HepG2 (cell line): ENCODE data around the gene KCNK15. TPM values are rescaled to one million over a fixed set of nuclear protein-coding genes. Genes with fewer than 3 reads are reported as not detected.
A peak's percentile ranks its signal among the peaks of the same experiment; 100 is the strongest.

Experiments
- EHMT2 ChIP-seq: fragments of 200-600 bp; sonication (generic); IDR thresholded peaks from 2 replicates; pipeline ENCODE4 v1.7.0; 2017; ENCODE audit warnings: antibody characterized with exemption, low read depth, low read length, borderline replicate concordance
- ELF1 ChIP-seq: sonication (generic); formaldehyde crosslinking; IDR thresholded peaks from 2 replicates; pipeline ENCODE4 v1.4.0; 2020; ENCODE audit warnings: missing genetic modification reagents
- HMG20B ChIP-seq: conservative IDR thresholded peaks from 2 replicates; pipeline ENCODE4 v1.6.1; 2016; ENCODE audit warnings: missing genetic modification reagents, missing compliant biosample characterization
- JDP2 ChIP-seq: sonication (generic); formaldehyde crosslinking; IDR thresholded peaks from 2 replicates; pipeline ENCODE4 v1.8.1; 2022; ENCODE audit warnings: missing genetic modification reagents, borderline replicate concordance
- KLF16 ChIP-seq, 2 experiments: sonication (generic) in 1 of 2; formaldehyde crosslinking in 1 of 2; IDR thresholded peaks; 2 replicates each; pipeline versions ENCODE4 v1.6.1 to v1.8.0; 2016 to 2023; ENCODE audit warnings: missing genetic modification reagents in 2 of 2, missing compliant biosample characterization in 1 of 2
- KLF9 ChIP-seq: IDR thresholded peaks from 2 replicates; pipeline ENCODE4 v1.6.1; 2016; ENCODE audit warnings: low read depth
- MXD3 ChIP-seq: IDR thresholded peaks from 2 replicates; pipeline ENCODE4 v1.6.1; 2016; ENCODE audit warnings: mild to moderate bottlenecking, missing biosample characterization, missing genetic modification reagents
- NCOA2 ChIP-seq: sonication (generic); formaldehyde crosslinking; IDR thresholded peaks from 2 replicates; pipeline ENCODE4 v1.8.0; 2022; ENCODE audit warnings: inconsistent platforms
- REXO4 ChIP-seq: sonication (generic); formaldehyde crosslinking; IDR thresholded peaks from 2 replicates; pipeline ENCODE4 v1.8.0; 2022; ENCODE audit warnings: missing genetic modification reagents, mild to moderate bottlenecking, borderline replicate concordance
- RFXANK ChIP-seq: IDR thresholded peaks from 2 replicates; pipeline ENCODE4 v1.6.1; 2016
- RFXAP ChIP-seq: sonication (generic); formaldehyde crosslinking; IDR thresholded peaks from 2 replicates; pipeline ENCODE4 v1.4.0; 2020; ENCODE audit warnings: missing genetic modification reagents, borderline replicate concordance
- SKI ChIP-seq: fragments of 450-650 bp; IDR thresholded peaks from one replicate; pipeline ENCODE4 v1.6.1; 2018; ENCODE audit warnings: mild to moderate bottlenecking; ENCODE audit not compliant: partially characterized antibody
- SMARCC2 ChIP-seq: fragments of 450-650 bp; IDR thresholded peaks from 2 replicates; pipeline ENCODE4 v1.6.1; 2017; ENCODE audit warnings: antibody characterized with exemption, mild to moderate bottlenecking
- ZBTB26 ChIP-seq: IDR thresholded peaks from 2 replicates; pipeline ENCODE4 v1.6.1; 2016; ENCODE audit warnings: missing compliant biosample characterization, missing genetic modification reagents, borderline replicate concordance
- ZFP37 ChIP-seq: sonication (generic); formaldehyde crosslinking; IDR thresholded peaks from 2 replicates; pipeline ENCODE4 v1.4.0; 2020; ENCODE audit warnings: missing genetic modification reagents, borderline replicate concordance
- ZFP62 ChIP-seq: sonication (generic); formaldehyde crosslinking; IDR thresholded peaks from 2 replicates; pipeline ENCODE4 v1.4.0; 2020; ENCODE audit warnings: missing genetic modification reagents
- ZNF10 ChIP-seq: sonication (generic); formaldehyde crosslinking; IDR thresholded peaks from 2 replicates; pipeline ENCODE4 v1.4.0; 2020; ENCODE audit warnings: mild to moderate bottlenecking, low read depth, missing genetic modification reagents, borderline replicate concordance
- ZNF230 ChIP-seq: sonication (generic); formaldehyde crosslinking; IDR thresholded peaks from 2 replicates; pipeline ENCODE4 v1.4.0; 2020; ENCODE audit warnings: mild to moderate bottlenecking, missing genetic modification reagents
- ZNF30 ChIP-seq: sonication (generic); formaldehyde crosslinking; IDR thresholded peaks from 2 replicates; pipeline ENCODE4 v1.5.0; 2020; ENCODE audit warnings: mild to moderate bottlenecking, missing genetic modification reagents
- ZNF335 ChIP-seq: sonication (generic); formaldehyde crosslinking; IDR thresholded peaks from 2 replicates; pipeline ENCODE4 v1.4.0; 2020; ENCODE audit warnings: missing genetic modification reagents
- ZNF496 ChIP-seq: sonication (generic); formaldehyde crosslinking; IDR thresholded peaks from 2 replicates; pipeline ENCODE4 v1.8.1; 2023; ENCODE audit warnings: mild to moderate bottlenecking, moderate library complexity, missing genetic modification reagents; ENCODE audit not compliant: insufficient replicate concordance
- ZNF562 ChIP-seq: sonication (generic); formaldehyde crosslinking; IDR thresholded peaks from 2 replicates; pipeline ENCODE4 v1.8.0; 2022; ENCODE audit warnings: missing genetic modification reagents, borderline replicate concordance
- ZNF605 ChIP-seq: sonication (generic); formaldehyde crosslinking; IDR thresholded peaks from 2 replicates; pipeline ENCODE4 v1.8.0; 2022; ENCODE audit warnings: mild to moderate bottlenecking, missing genetic modification reagents
- ZNF607 ChIP-seq: sonication (generic); formaldehyde crosslinking; IDR thresholded peaks from 2 replicates; pipeline ENCODE4 v1.5.1; 2020; ENCODE audit warnings: missing genetic modification reagents, mild to moderate bottlenecking, borderline replicate concordance
- ZNF773 ChIP-seq: sonication (generic); formaldehyde crosslinking; IDR thresholded peaks from 2 replicates; pipeline ENCODE4 v1.4.0; 2020; ENCODE audit warnings: missing genetic modification reagents, borderline replicate concordance
- ZNF777 ChIP-seq: sonication (generic); formaldehyde crosslinking; IDR thresholded peaks from 2 replicates; pipeline ENCODE4 v1.4.0; 2020; ENCODE audit warnings: missing genetic modification reagents
- polyA plus RNA-seq, 8 experiments: library from polyadenylated mRNA; depleted of rRNA in 3 of 8; stranded (reverse) in 7 of 8; unstranded in 1 of 8; fragments of >200 nt; fragmentation: Illumina TruSeq in 4 of 8; extraction: Trizol in 4 of 8; gene quantifications; 2 replicates each; pipeline versions ENCODE4 v1.2.1 to v1.2.3, GENCODE V29; 2011 to 2016; ENCODE audit warnings: low read depth in 4 of 8, missing spikeins in 1 of 8, mixed read lengths in 1 of 8; ENCODE audit not compliant: insufficient read depth in 1 of 8
- total RNA-seq, 5 experiments: library from RNA; depleted of rRNA; stranded (reverse); fragments of >200 nt; fragmentation: Illumina TruSeq; extraction: Trizol; gene quantifications; 2 replicates each; pipeline ENCODE4 v1.2.3, GENCODE V29; 2016; ENCODE audit warnings: low read depth in 1 of 5
- TF ChIP-seq, protein P1 (sequence below): sonication (generic); formaldehyde crosslinking; IDR thresholded peaks from 2 replicates; pipeline ENCODE4 v1.4.0; 2020; ENCODE audit warnings: missing genetic modification reagents, mild to moderate bottlenecking, borderline replicate concordance
- TF ChIP-seq, protein P2 (sequence below): sonication (generic); formaldehyde crosslinking; IDR thresholded peaks from 2 replicates; pipeline ENCODE4 v1.4.0; 2020; ENCODE audit warnings: missing genetic modification reagents

The KCNK15 gene
- total and polyA plus RNA-seq, 2 of the 13 experiments (the other 11 are each of a cell fraction or from before 2014, with no cell fraction given): 0.03 TPM; not detected in 1

DNA sequence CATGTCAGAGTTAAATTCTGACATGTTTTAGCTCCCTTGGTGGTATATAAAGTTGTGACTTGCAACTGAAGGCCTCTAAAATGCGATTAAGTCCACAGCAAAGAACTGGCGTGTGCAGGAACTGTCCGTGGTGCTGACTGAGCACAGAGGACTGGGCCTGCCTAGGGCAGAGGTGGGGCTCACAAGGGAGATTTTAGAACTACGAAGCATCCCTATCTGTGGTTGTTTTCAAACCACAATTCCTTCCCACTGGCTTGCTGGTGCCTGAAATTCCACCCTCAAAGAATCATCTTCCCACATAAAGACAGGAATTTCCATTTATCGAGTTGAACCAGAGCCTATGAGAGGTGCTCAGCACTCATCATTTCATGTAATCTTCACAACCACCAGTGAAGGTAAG is 34.6 kb downstream of the KCNK15 start (continued):
- peak; percentile 79 for TF ChIP-seq ZNF607
- TF ChIP-seq JDP2: no peak; the same call in 1 of the 2 replicates
- TF ChIP-seq REXO4 (CRISPR knock-in tag): 0 out of 2 replicates have a peak, but pooled peaks have one; percentile 45
- TF ChIP-seq ZNF777 (CRISPR knock-in tag): peak; percentile 22; the same call in 1 of the 2 replicates
- 0 out of 2 replicates have a peak, but pooled peaks have one; percentile 70 for TF ChIP-seq HMG20B
- TF ChIP-seq ZNF30 (CRISPR knock-in tag): no peak
- peak; percentile 30; the same call in 1 of the 2 replicates for TF ChIP-seq ZNF605 (CRISPR knock-in tag)
- TF ChIP-seq, protein P1, sequence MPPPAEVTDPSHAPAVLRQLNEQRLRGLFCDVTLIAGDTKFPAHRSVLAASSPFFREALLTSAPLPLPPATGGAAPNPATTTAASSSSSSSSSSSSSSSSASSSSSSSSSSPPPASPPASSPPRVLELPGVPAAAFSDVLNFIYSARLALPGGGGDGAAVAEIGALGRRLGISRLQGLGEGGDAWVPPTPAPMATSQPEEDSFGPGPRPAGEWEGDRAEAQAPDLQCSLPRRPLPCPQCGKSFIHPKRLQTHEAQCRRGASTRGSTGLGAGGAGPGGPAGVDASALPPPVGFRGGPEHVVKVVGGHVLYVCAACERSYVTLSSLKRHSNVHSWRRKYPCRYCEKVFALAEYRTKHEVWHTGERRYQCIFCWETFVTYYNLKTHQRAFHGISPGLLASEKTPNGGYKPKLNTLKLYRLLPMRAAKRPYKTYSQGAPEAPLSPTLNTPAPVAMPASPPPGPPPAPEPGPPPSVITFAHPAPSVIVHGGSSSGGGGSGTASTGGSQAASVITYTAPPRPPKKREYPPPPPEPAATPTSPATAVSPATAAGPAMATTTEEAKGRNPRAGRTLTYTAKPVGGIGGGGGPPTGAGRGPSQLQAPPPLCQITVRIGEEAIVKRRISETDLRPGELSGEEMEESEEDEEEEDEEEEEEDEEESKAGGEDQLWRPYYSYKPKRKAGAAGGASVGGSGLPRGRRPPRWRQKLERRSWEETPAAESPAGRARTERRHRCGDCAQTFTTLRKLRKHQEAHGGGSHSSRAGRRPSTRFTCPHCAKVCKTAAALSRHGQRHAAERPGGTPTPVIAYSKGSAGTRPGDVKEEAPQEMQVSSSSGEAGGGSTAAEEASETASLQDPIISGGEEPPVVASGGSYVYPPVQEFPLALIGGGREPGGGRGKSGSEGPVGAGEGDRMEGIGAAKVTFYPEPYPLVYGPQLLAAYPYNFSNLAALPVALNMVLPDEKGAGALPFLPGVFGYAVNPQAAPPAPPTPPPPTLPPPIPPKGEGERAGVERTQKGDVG (CRISPR knock-in tag): no peak
- TF ChIP-seq ZFP62 (CRISPR knock-in tag): no peak
- peak; percentile 91; the same call in 1 of the 2 replicates for TF ChIP-seq MXD3 (CRISPR knock-in tag)
- TF ChIP-seq ZBTB26 (CRISPR knock-in tag): peak; percentile 91
- TF ChIP-seq, protein P2, sequence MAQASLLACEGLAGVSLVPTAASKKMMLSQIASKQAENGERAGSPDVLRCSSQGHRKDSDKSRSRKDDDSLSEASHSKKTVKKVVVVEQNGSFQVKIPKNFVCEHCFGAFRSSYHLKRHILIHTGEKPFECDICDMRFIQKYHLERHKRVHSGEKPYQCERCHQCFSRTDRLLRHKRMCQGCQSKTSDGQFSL: no peak
- 0 out of 2 replicates have a peak, but pooled peaks have one; percentile 70 for TF ChIP-seq RFXANK (CRISPR knock-in tag)
- no peak for TF ChIP-seq ELF1
- TF ChIP-seq ZNF773 (CRISPR knock-in tag): peak; percentile 97
- peak in 1 of 2 experiments; percentile 95; a peak in 2 of 4 replicates for TF ChIP-seq KLF16 (CRISPR knock-in tag; IDR thresholded peaks at IDR 0.05)
- no peak for TF ChIP-seq ZNF562 (CRISPR knock-in tag)
- TF ChIP-seq KLF9: no peak
- TF ChIP-seq ZFP37 (CRISPR knock-in tag): peak; percentile 96
- peak; percentile 59; the same call in 1 of the 2 replicates for TF ChIP-seq NCOA2 (CRISPR knock-in tag)
- no peak for TF ChIP-seq SMARCC2
- peak; percentile 100 for TF ChIP-seq EHMT2
- peak; percentile 85 for TF ChIP-seq RFXAP
- TF ChIP-seq ZNF496 (CRISPR knock-in tag): no peak
- no peak for TF ChIP-seq ZNF10 (CRISPR knock-in tag)
- TF ChIP-seq ZNF335: peak; percentile 81
- no peak for TF ChIP-seq SKI
- no peak; the same call in 1 of the 2 replicates for TF ChIP-seq ZNF230 (CRISPR knock-in tag)
